Measurements from ENCODE around the gene BMPR1B.
"Not testable (repeated sequence)": the region's sequence is repeated elsewhere in the genome, so short reads cannot be mapped to it uniquely, and the experiment has no call there.

Gene BMPR1B

GRCh38 chr4:94841166-94841863 lies 83.6 kb downstream of the BMPR1B start:
- DNase-seq = not testable (repeated sequence)

- DNase-seq = no peak
Measured at GRCh38 chr4:94841864-94842221, 84.1 kb downstream of the BMPR1B start.

GRCh38 chr4:94843216-94843615 lies 85.5 kb downstream of the BMPR1B start:
- no peak for DNase-seq

- DNase-seq = no peak
Measured at GRCh38 chr4:94848326-94848725, 90.6 kb downstream of the BMPR1B start.

- DNase-seq = no peak
Measured at GRCh38 chr4:94849901-94850300, 92.1 kb downstream of the BMPR1B start.

DNA sequence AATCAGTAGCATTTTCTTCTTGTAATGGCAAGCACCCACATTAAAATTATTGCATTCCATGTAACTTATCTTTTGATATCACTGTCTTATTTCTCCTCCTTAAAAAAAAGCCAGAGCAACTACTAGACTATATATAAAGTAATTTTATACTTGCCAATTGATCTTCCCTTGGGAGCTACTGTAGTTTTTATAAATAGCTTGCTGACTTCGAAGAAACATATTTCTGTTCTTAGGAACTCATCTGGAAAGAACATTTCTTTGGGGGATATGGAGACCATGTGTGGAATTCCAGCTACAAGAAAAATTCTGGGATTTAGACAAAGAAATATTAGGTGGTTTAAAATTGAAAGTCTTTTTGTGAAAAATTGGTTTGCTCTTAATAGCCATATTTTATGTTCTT lies 94.9 kb downstream of the BMPR1B start:
- no peak for DNase-seq

DNA sequence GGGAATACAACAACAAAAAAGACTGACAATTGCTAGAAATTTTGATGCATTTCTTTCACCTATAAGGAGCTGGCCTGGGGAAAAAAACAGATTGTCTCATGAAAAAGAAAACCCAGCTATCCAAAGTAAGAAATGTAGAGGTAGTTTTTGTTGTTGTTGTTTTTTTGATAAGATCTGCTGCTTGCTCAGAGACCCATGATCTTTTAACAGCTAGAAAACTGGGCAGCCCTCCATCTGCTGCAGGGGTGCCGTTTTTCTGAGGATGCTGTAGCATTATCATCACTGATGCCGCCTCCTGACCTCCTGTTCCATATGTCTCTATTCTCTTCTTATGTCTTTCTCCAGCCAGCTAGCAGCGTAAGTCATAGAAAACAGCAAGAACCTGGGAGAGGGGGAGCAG lies 98.3 kb downstream of the BMPR1B start:
- DNase-seq = no peak

GRCh38 chr4:94870146-94870545 lies 112.4 kb downstream of the BMPR1B start:
- DNase-seq = no peak

DNA sequence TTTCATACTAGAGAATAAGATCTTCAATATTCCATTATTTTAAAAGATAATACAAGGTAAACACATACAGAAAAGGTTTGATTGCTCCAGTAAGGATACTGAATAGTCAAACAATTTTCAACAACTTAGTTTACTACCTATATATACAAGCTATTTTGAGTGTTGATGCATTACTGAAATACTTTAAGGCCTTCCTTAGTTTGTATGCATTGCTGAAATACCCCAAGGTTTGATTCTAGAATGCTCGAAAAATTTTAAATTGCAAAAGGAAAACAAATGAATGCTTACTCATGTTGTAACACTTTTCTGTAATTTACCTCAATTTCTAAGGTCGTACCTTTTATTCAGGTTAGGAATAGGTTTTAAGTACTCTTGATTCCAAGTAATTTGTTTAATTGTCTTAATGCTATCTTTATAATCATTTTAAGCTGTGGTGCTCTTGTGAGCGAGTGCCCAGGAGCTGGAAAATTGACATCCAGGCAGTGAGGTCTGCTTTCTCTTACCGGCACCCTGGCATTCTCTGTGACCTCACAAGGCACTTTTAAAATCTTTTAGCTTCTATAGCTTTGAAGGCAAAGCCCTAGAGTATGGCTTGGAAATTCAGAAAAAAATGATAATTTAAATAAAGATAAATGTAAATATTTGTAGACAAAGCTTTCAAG lies 114.0 kb downstream of the BMPR1B start:
- no peak for DNase-seq

GRCh38 chr4:94877973-94878372 lies 120.2 kb downstream of the BMPR1B start:
- no peak for DNase-seq

- no peak for DNase-seq
Measured at GRCh38 chr4:94880956-94881355, 123.2 kb downstream of the BMPR1B start.

DNA sequence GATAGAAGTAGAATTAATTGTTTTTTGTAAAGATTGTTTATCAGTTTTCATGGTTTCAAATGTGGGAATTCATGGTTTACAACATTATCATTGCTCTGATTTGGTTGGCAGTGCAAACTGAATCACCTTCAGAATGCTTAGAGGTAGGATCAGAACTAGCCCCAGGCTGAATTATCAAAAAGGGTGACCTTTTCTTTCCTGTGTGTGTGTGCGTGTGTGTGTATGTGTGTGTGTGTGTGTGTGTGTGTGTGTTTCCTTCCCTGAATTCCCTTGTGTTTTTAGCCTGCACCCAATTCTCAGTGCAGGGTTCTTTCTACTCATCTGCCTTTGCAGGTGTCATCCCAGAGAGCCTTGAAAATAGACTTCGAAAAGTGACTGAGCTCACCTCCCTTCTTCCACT lies 125.0 kb downstream of the BMPR1B start:
- no peak for DNase-seq

DNA sequence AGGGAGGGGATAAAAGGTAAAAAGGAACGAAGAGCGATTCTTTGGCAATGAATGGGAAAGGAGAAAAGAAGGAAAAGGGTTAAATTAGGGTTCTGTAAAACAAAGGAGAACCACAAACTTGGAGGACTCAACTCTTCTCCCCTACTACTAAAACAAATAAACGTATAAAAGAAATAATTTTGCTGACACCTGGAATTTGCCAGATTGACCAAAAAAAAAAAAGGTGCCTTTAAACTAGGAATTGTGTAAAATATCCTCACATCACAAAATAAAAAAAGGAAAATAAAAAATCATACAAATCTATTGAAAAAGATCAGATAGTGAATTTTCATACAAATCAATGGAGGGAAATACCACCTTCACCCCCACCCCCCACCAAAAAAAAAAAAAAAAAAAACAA lies 129.3 kb downstream of the BMPR1B start:
- DNase-seq = no peak

DNA sequence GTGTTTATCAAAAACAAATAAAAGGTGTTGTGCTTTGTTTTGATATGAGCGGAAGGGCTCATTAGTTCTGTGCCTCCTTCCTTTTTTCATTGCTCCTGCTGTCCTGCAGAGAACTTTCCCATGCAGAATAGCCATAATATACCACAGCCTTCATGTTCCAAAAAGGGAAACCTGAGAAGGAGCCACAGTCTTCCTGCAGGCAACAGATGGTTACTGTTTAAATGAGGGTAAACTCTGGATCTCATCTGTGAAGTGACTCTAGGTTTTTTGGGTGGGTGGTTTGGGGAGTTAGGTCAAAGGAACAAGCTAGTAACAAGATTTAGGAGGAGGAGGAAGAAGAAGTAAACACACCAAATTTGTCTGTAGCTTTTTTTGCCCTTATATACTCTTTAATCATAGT lies 131.8 kb downstream of the BMPR1B start:
- DNase-seq = no peak

GRCh38 chr4:94889946-94890345 lies 132.2 kb downstream of the BMPR1B start:
- no peak for DNase-seq

GRCh38 chr4:94890579-94890978 lies 132.8 kb downstream of the BMPR1B start:
- no peak for DNase-seq

DNA sequence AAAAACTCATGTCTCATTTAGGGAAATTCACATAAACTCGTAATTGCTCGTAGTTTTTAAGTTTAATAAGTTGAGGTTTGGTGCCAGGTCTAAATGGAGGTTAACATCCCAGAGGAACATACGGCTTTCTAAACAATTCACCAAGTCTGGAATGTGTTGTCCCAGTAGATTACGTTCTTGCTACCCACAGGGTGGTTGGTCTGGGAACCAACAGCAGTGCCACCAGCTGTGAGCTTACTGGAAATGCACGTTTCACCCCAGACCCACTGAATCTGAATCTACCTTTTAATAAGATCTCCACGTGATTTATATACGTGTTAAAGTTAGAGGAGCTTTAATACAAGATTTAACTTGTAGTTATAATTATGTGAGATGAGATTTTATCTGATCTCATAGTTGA lies 134.3 kb downstream of the BMPR1B start:
- DNase-seq = no peak

DNA sequence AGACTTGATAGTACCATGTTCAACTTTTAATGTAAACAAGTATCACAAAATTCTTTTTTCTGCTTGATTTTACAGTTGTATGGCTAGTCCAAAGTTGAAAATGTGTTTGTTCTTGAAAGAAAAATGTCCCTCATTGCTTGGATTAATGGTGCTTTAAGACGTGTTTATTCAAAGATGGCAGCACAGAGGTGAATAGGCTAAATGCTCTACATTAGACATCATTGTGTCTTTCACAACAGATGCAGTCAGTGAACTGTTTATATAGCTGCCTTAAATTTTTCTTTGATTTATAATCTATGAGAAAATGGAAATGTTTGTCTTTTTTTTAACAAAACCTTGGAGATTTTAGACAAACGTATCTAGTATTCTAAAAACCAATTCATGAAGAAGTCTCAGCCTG lies 137.3 kb downstream of the BMPR1B start:
- no peak for DNase-seq

DNA sequence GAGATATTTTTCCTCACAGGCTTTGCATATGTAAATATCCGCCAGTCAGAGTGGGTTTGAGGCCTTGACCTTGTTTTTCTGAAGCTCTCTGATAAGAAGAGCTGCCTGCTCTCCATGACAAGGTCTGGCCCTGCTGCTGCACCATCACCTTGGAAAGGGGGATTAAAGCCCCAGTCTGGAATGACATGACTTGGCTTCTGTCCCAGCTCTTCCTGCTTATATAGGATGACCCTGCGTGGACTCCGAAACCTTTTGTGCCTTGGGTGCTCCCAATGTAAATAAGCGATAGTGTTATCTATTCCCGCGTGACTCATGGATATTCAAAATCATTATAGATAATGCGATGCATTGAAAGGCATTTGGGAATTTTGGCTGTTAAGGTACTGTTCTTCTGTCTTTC lies 139.3 kb downstream of the BMPR1B start:
- DNase-seq = no peak

DNA sequence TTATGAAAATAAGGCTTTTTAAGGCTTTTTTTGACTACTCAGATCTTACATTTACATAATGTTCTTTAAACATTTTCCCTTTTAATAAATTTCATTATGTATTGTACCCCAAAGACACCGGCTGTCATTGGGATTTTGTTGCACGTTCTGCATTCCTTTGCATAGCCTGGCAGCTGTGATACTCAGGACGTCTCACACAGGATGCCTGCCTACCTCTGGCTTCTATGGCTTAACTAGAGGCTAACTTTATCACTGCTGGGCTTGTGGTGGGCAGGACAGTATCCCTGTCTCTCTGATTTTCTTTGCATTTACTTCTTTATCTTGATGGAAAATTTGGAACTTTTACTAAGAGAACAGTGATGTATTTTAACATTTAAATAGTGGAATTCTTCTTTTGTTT lies 147.8 kb downstream of the BMPR1B start:
- no peak for DNase-seq

DNA sequence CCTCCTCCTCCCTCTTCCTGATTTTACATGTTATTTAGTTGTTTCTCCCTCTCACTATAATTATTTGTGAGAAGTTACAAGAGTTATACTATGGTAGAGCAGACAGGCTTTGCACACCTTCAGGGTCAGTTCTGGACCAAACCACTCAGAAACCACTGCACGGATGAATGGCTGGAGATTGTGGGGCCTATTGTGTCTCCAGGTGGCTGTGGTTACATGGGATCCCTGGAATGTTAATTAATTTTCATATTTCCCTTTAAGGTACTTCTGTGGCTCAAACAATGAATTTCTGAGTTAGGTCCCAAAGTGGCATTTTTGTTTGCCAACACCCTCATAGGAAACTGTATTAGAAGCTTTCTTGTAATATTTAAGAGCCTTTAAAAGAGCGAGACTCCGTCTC lies 151.9 kb downstream of the BMPR1B start:
- DNase-seq = no peak

- no peak for DNase-seq
Measured at GRCh38 chr4:94911106-94911505, 153.4 kb downstream of the BMPR1B start.

GRCh38 chr4:94912606-94913005 lies 154.9 kb downstream of the BMPR1B start:
- DNase-seq = no peak

GRCh38 chr4:94913316-94913715 lies 155.6 kb downstream of the BMPR1B start:
- no peak for DNase-seq

DNA sequence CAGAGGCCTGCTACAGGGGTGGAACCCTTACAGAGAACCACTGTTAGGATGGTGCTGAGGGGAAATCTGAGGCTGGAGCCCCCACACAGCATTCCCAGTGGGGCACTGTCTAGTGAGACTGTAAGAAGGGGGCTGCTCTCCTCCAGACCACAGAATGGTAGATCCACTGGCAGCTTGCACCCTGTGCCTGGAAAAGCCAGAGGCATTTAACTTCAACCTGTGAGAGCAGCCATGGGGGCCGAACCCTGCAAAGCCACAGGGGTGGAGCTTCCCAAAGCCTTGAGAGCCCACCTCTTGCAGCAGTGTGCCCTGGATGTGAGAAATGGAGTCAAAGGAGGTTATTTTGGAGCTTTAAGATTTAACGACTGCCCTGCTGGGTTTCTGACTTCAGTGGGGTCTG lies 159.4 kb downstream of the BMPR1B start:
- no peak for DNase-seq

Data from activated CD4-positive, alpha-beta T cell treated with anti-CD3 and anti-CD28 coated beads for 4 hours (primary cell).